ENCODE data around the gene DND1.
A peak's percentile ranks its signal among the peaks of the same experiment; 100 is the strongest.
"Not testable (repeated sequence)": the region's sequence is repeated elsewhere in the genome, so short reads cannot be mapped to it uniquely, and the experiment has no call there.

The DND1 gene

DNA sequence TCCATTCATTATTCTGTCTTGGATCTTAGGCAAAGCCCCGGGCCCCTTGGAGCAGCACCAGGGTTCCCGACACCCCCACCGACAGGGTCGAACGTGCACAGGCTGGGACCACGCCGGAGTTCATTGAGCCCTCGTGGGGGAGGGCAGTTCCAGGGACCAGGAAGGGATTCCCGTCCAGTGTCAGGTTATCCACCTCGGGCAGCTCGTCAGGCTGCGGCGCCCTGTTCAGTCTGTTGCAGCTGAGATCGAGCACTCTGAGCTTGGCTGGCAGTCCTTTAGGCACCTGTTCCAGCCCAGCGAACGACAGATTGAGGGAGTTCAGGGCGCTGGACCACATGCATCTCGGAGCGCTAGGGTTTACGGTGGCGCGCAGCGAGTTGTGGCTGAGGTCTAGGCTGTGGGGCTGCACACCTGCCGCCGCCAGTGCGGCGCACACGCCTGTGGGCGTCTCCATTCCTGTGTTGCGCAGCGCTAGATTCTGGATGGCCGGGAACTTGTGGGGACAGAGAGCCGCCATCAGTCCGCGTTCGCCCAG, 41.5 kb downstream of the DND1 start:
- DNase-seq = no peak

DNA sequence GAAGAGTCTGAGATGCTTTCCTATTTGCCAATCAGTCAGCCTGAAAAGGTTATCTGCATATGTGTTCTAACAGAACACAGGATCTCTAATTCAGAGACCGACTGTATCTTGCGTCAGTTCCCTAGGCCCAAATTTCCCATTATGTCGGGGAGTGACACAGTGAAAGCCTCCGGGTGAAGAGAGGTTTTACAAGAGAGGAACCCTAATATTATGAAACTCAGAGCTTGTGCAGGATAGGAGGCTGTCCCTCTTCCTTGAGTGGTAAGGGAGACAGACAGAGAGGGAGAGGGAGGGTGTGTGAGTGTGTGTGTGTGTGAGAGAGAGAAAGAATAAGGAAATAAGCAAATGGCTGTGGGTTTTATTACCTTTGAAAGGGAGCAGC, 42.3 kb downstream of the DND1 start:
- DNase-seq = peak in 1 of 56 donors; percentile 3

DNA sequence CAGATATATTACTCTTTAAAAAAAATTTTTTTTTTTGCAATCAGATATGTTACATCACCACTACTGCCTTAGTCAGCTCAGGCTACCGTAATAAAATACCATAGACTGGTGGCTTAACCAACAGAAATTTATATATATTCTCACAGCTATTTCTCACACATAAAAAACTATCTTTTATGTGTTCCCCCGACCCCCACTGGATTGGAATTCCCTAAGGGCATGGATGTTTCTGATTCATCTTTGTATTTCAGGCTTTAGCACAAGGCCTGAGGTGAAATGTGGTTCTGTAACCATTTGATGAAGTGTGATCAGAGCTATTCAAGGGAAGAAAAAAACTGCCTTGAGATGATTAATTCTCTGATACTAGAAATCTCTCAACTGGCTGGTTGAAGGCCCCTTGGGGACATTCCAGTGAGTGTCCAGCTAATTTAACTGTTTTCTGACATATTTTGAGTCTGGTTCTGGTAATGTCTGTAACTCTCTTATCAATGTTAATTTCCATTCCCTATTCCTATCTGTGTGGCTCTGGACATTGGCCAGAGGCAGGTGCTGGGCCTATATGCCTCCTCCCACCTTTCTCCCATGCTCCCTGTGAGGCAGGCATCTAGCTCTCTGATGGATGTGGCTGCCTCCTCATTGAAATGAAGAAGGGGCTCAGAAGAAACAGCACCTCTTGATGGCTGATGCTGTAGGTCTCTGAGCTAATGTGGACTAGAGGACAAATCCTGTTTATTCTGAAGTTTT, 42.9 kb downstream of the DND1 start:
- no peak for DNase-seq

GRCh38 chr5:140628711-140629110, 44.7 kb downstream of the DND1 start:
- DNase-seq = no peak

GRCh38 chr5:140627972-140628371, 45.4 kb downstream of the DND1 start:
- no peak for DNase-seq

DNA sequence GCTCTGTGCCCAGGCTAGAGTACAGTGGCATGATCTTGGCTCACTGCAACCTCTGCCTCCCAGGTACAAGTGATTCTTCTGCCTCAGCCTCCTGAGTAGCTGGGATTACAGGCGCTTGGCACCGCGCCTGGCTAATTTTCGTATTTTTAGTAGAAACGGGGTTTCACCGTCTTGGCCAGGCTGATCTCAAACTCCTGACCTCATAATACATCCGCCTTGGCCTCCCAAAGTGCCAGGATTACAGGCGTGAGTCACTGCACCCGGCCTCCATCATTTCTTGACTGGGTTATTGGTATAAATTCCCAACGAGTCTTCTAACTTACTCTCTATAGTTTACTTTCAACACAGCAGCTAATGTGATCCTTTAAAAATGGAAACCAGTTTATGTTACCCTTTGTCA, 48.5 kb downstream of the DND1 start:
- DNase-seq = not testable (repeated sequence)

- not testable (repeated sequence) for DNase-seq
Observed at GRCh38 chr5:140623061-140623460, 50.3 kb downstream of the DND1 start.

DNA sequence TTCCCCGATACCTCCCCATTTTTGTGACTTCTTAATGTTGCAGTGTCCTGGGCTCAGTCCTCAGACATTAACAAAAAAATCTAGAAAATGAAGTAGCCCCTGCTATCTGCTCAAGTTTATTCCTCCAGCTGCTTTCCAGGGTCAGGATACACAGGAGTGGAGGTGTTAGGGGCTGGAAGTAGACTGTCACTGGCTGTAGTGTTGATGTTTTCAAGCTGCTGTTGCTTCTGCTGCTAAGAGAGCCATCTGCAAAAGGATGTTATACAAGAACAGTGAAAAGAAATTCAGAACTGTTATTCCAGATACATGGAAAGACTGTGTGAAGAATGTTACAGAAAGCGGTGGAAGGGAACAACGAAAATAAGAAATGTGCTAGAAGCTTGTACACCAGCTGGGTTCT, 51.1 kb downstream of the DND1 start:
- no peak for DNase-seq
